ENCODE results near the gene MAP7D3. TPM values are rescaled to one million over a fixed set of nuclear protein-coding genes. Genes with fewer than 3 reads are reported as not detected.
"Not testable (repeated sequence)": the region's sequence is repeated elsewhere in the genome, so short reads cannot be mapped to it uniquely, and the experiment has no call there.

Gene MAP7D3
- total RNA-seq, 1 donor from 2014 or later = 10.3 TPM

DNA sequence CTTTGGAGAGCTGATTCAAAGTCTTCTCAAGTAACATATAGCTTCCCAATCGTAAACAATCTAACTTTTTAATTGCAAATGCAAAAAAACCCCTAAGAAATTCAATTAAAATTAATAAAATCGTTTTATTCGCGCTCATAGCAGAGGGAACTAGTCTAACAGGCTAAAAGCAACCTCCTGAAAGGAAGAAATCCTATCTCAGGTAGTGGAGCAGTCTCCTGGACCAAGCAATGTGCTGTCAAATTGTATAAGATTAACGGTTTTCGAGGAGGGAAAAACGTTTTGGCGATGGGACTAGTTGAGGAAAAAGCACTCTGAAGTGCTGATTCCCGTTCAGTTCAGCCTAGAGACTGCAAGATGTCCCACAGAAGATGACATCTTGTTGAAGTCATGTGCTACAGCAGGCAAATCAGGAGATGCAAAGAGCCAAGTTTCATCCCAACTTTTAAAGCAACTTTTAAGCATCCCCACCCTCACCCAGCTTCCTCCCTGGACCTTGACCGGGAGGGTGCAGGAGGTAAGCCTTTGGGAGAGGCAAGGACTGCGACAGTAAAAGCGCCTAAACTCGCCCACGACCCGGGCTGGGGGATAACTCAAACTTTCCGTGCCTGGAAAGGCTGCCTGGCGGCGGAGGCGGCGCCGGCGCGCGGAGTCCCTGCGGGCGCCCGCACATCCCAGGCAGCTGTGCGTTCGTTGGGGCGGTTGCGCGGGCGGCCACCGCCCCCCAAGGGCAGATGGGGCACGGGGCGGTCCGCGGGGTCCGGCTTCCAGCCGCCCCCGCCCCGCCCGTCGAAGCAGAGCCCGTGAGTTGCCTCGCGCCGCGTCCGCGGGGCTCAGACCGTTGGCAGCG lies 784 bp downstream of the MAP7D3 start:
- Mint-ChIP-seq H3K36me3 (no peaks in the 10 kb centered on the region), H3K27me3 (peaks cover 3% of the 10 kb centered on the region), H3K4me3 (peak overlapping the region; percentile 86), H3K4me1 (ENCODE audit: unreplicated experiment) (no peaks in the 10 kb centered on the region), H3K27ac (no peak overlapping the region), H3K9me3 (no peaks in the 10 kb centered on the region)
- no peak for DNase-seq (ENCODE audit: extremely low spot score, unreplicated experiment)
- TF ChIP-seq, protein P1, sequence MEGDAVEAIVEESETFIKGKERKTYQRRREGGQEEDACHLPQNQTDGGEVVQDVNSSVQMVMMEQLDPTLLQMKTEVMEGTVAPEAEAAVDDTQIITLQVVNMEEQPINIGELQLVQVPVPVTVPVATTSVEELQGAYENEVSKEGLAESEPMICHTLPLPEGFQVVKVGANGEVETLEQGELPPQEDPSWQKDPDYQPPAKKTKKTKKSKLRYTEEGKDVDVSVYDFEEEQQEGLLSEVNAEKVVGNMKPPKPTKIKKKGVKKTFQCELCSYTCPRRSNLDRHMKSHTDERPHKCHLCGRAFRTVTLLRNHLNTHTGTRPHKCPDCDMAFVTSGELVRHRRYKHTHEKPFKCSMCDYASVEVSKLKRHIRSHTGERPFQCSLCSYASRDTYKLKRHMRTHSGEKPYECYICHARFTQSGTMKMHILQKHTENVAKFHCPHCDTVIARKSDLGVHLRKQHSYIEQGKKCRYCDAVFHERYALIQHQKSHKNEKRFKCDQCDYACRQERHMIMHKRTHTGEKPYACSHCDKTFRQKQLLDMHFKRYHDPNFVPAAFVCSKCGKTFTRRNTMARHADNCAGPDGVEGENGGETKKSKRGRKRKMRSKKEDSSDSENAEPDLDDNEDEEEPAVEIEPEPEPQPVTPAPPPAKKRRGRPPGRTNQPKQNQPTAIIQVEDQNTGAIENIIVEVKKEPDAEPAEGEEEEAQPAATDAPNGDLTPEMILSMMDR (conservative IDR thresholded peaks at IDR 0.05) = no peak

DNA sequence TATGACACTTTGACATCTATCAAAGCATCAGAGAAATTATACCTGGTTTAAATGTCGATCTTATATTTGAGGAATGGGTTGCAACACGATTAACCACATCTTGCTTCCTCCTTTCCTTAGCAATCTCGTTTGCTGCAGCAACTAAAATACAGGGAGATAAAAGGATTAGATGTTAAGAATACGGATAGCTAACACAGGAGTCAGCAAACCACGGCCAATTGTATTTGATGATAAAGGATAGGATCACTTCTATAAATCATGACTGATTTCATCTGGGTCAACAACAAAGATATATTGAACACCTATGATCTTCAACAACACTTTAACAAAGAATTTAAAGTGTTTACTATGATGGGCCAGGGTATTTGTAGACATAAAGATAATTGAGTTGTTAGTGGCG lies 5.0 kb downstream of the MAP7D3 start:
- Mint-ChIP-seq H3K27ac (no peak overlapping the region), H3K27me3 (no peaks in the 10 kb centered on the region), H3K9me3 (no peaks in the 10 kb centered on the region), H3K4me3 (no peak overlapping the region), H3K4me1 (ENCODE audit: unreplicated experiment) (no peaks in the 10 kb centered on the region), H3K36me3 (peaks cover 8% of the 10 kb centered on the region)
- TF ChIP-seq, protein P1 (conservative IDR thresholded peaks at IDR 0.05) = no peak
- no peak for DNase-seq (ENCODE audit: extremely low spot score, unreplicated experiment)

DNA sequence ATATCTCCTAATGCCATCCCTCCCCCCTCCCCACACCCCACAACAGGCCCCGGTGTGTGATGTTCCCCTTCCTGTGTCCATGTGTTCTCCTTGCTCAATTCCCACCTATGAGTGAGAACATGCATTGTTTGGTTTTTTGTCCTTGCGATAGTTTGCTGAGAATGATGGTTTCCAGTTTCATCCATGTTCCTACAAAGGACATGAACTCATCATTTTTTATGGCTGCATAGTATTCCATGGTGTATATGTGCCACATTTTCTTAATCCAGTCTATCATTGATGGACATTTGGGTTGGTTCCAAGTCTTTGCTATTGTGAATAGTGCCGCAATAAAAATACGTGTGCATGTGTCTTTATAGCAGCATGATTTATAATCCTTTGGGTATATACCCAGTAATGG lies 13.4 kb downstream of the MAP7D3 start:
- H3K4me1 Mint-ChIP-seq (ENCODE audit: unreplicated experiment); H3K9me3 Mint-ChIP-seq; H3K27me3 Mint-ChIP-seq; H3K27ac Mint-ChIP-seq; H3K4me3 Mint-ChIP-seq; DNase-seq (ENCODE audit: extremely low spot score, unreplicated experiment): not testable (repeated sequence)
- H3K36me3 Mint-ChIP-seq = peaks cover 13% of the 10 kb centered on the region

DNA sequence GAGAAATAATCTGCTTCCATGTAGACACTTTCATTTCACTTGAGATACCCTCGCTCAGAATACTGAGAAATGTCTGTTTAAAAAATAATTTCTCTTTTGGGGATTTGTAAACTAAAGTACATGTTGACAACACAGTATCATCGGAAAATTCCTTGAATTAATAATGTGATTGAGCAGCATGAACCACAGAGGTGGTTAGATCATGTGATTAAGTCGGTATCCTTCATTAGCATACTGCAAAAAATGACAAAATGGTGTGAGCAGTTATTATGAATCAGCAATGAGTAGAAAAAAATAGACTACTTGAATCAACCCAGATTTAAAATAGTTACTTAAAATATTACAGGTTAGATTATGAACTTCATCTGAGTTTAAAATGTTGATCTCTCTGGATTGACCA lies 14.1 kb downstream of the MAP7D3 start:
- no peak for DNase-seq (ENCODE audit: extremely low spot score, unreplicated experiment)
- Mint-ChIP-seq H3K4me3 (no peak overlapping the region), H3K27ac (no peak overlapping the region), H3K27me3 (no peaks in the 10 kb centered on the region), H3K4me1 (ENCODE audit: unreplicated experiment) (no peaks in the 10 kb centered on the region), H3K9me3 (no peaks in the 10 kb centered on the region), H3K36me3 (peaks cover 7% of the 10 kb centered on the region)
- TF ChIP-seq, protein P1 (conservative IDR thresholded peaks at IDR 0.05) = no peak

DNA sequence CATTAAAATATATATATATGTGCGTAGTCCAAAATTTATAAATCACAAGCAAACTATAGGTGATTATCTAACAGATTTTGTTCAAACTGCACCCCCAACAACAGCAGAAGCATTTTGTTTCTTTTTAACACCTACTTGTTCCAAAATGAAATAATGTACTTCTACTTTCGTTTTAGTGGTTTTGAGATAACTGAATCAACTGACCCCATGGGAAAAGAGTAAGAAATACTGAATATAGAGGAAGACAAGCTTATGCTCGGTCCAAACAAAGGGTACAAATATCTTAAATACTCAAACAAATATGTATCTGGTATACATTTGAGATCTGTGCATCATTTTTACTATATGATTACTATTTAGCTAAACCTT lies 22.4 kb downstream of the MAP7D3 start:
- no peak for DNase-seq (ENCODE audit: extremely low spot score, unreplicated experiment)
- no peaks in the 10 kb centered on the region for H3K9me3 Mint-ChIP-seq
- no peak overlapping the region for H3K4me3 Mint-ChIP-seq
- H3K36me3 Mint-ChIP-seq = peaks cover 6% of the 10 kb centered on the region
- TF ChIP-seq, protein P1 (conservative IDR thresholded peaks at IDR 0.05) = no peak
- no peaks in the 10 kb centered on the region for H3K27me3 Mint-ChIP-seq
- H3K27ac Mint-ChIP-seq = no peak overlapping the region
- H3K4me1 Mint-ChIP-seq (ENCODE audit: unreplicated experiment) = no peaks in the 10 kb centered on the region

DNA sequence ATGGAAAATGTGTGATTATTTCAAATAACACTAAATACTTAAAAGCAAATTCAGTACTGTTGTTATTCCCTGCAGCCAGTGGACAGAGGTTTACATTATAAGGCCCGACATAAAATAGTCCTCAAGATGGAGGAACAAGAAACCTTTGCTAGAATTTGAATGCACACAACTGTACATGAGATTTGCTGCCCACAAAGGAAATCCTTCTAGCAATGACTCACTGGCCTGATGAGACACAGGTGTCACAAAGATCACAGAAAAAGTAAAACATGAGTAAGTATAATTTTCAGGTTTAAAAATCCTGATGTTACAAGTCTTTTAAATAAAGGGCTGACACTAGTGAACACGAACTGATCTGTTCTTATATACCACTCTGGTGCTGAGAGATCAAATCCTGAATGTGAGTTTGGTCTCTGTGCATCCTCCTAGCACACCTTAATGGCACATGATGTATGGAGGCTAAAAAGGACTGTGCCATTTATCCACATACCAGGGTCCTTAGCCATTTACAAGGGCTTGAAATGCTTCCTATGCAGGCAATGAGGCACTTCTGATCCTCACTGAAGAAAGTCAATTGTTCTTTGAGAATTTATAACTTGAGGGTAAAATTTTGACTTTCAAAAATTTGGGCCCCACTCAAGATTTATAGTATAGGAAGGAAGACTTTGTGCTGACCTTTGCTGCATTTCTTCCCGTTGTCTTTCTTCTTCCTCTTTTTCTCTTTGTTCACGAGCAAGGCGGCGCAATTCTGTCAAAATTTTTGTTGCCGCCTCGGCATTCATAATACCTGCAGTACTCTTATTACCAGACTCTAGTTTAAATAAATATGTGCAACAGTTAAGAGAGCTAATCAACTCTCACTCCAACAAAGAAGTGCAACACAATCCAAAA lies 23.0 kb downstream of the MAP7D3 start:
- TF ChIP-seq, protein P1 (conservative IDR thresholded peaks at IDR 0.05) = no peak
- Mint-ChIP-seq H3K27ac (no peak overlapping the region), H3K4me3 (no peak overlapping the region), H3K9me3 (no peaks in the 10 kb centered on the region), H3K36me3 (peaks cover 6% of the 10 kb centered on the region), H3K27me3 (no peaks in the 10 kb centered on the region), H3K4me1 (ENCODE audit: unreplicated experiment) (no peaks in the 10 kb centered on the region)
- no peak for DNase-seq (ENCODE audit: extremely low spot score, unreplicated experiment)
